GM23338 (cell line): Measurements from ENCODE around the gene PUM1.

Experiments used
- EZH2 ChIP-seq: fragments of 200-600 bp; sonication (generic); IDR thresholded peaks from one replicate; pipeline ENCODE4 v1.8.0; 2017; ENCODE audit warnings: antibody characterized with exemption, mild to moderate bottlenecking, low read depth; ENCODE audit not compliant: unreplicated experiment
- EZH2phosphoT487 ChIP-seq: fragments of 200-600 bp; sonication (generic); IDR thresholded peaks from one replicate; pipeline ENCODE4 v1.8.1; 2018; ENCODE audit warnings: antibody characterized with exemption; ENCODE audit not compliant: unreplicated experiment
- JUNB ChIP-seq: IDR thresholded peaks from one replicate; pipeline ENCODE4 v1.6.1; 2016; ENCODE audit warnings: antibody characterized with exemption; ENCODE audit not compliant: unreplicated experiment
- POLR2AphosphoS5 ChIP-seq: IDR thresholded peaks from 2 replicates; pipeline ENCODE4 v1.6.1; 2016; ENCODE audit warnings: antibody characterized with exemption, low read depth
- ZNF114 ChIP-seq: fragments of 250-450 bp; sonication (Bioruptor Pico); IDR thresholded peaks from 2 replicates; pipeline ENCODE4 v1.5.0; 2020; ENCODE audit warnings: mild to moderate bottlenecking, moderate library complexity
- TF ChIP-seq, protein P1 (sequence below), 2 experiments: fragments of 200-600 bp in 1 of 2; sonication (generic) in 1 of 2; conservative IDR thresholded peaks; 2 replicates each; pipeline versions ENCODE4 v1.5.1 to v1.6.1; 2016 to 2017; ENCODE audit warnings: antibody characterized with exemption in 2 of 2, low read depth in 2 of 2, mild to moderate bottlenecking in 2 of 2, moderate library complexity in 1 of 2

- TF ChIP-seq, protein P1, sequence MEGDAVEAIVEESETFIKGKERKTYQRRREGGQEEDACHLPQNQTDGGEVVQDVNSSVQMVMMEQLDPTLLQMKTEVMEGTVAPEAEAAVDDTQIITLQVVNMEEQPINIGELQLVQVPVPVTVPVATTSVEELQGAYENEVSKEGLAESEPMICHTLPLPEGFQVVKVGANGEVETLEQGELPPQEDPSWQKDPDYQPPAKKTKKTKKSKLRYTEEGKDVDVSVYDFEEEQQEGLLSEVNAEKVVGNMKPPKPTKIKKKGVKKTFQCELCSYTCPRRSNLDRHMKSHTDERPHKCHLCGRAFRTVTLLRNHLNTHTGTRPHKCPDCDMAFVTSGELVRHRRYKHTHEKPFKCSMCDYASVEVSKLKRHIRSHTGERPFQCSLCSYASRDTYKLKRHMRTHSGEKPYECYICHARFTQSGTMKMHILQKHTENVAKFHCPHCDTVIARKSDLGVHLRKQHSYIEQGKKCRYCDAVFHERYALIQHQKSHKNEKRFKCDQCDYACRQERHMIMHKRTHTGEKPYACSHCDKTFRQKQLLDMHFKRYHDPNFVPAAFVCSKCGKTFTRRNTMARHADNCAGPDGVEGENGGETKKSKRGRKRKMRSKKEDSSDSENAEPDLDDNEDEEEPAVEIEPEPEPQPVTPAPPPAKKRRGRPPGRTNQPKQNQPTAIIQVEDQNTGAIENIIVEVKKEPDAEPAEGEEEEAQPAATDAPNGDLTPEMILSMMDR (conservative IDR thresholded peaks at IDR 0.05; ENCODE audit: low read depth in 2 of 2): no peak
- TF ChIP-seq POLR2AphosphoS5 (no peak), ZNF114 (CRISPR knock-in tag) (no peak), EZH2phosphoT487 (no peak), EZH2 (no peak), JUNB (no peak)
These were observed 69.4 kb downstream of the PUM1 start for GRCh38 chr1:30995990-30996612.
